HG03064 (cell line): ENCODE results near the gene THYN1.
"Not testable (repeated sequence)": the region's sequence is repeated elsewhere in the genome, so short reads cannot be mapped to it uniquely, and the experiment has no call there.

Experiments used
- ATAC-seq: cut with Tn5 transposase; IDR thresholded peaks from one replicate; pipeline ENCODE4 v1.9.1; 2021; ENCODE audit warnings: low read depth; ENCODE audit not compliant: unreplicated experiment

THYN1 gene

GRCh38 chr11:134253188-134253993, at the start of gene THYN1, which contains the start of gene ACAD8:
TSS of gene THYN1 (minus strand) at chr11:134253352. CDS start at chr11:134252882, 470 bp downstream.
TSS of gene ACAD8 (plus strand) at chr11:134253568. CDS start at chr11:134253601, 33 bp downstream.
- ATAC-seq = peak; percentile 99

DNA sequence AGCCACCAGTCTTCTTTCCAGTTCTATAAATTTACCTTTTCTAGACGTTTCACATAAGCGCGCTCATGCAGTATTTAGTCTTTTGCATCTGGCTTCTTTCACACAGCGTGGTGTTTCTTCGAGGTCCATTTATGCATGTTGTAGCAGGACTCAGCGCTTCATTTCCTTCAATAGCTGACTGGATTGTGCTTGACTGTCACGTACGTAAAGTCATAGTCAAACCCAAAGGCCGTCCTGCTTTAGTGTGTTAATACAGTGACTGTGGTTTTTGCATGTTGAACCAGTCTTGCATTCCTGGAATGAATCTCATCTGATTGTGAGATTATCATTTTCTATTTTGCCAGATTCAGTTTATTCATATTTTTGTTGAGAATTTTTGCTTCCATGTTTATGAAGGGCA, 41.5 kb upstream of the THYN1 start:
- ATAC-seq = no peak

- ATAC-seq = no peak
These were observed 40.3 kb upstream of the THYN1 start for GRCh38 chr11:134293119-134294113.

DNA sequence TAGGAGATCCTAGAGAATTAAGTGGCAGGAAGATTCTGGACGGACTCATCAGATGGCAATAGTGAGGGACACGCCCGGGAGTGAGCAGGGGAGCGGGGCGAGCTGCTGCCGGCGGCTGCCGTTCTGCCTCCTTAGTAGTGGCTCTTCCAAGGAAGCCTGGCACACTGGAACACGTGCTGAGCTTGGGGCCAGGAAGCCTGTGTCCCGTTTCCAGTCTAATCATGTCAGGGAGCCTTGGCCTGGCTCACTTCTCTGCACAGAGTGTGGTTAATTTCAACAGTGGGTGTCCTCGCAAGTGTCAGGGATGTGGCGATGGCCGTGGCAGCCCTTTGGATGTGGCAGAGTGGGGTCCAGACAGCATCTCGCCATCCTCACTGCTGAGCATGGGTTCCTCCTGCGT, 39.5 kb upstream of the THYN1 start:
- ATAC-seq = no peak

DNA sequence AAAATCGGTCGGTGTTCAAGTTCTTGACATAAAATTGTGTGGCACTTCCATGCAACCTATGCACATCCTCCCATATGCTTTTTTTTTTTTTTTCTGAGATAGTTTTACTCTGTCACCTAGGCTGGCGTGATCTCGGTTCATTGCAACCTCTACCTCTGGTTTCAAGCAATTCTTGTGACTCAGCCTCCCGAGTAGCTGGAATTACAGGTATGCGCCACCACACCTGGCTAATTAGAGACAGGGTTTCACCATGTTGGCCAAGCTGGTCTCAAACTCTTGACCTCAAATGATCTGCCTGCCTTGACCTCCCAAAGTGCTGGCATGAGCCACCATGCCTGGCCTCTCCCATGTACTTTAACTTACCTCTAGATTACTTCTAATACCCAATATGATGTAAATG, 38.0 kb upstream of the THYN1 start:
- no peak for ATAC-seq

GRCh38 chr11:134290646-134291045, 37.5 kb upstream of the THYN1 start:
- no peak for ATAC-seq

GRCh38 chr11:134289789-134290188, 36.6 kb upstream of the THYN1 start:
- ATAC-seq = no peak

- ATAC-seq = no peak
These were observed 36.0 kb upstream of the THYN1 start for GRCh38 chr11:134289167-134289566.

GRCh38 chr11:134288486-134288885, 35.3 kb upstream of the THYN1 start:
- ATAC-seq = no peak

- ATAC-seq = no peak
These were observed 34.4 kb upstream of the THYN1 start for GRCh38 chr11:134287561-134287960.

GRCh38 chr11:134284349-134284748, 31.2 kb upstream of the THYN1 start:
- ATAC-seq = not testable (repeated sequence)

DNA sequence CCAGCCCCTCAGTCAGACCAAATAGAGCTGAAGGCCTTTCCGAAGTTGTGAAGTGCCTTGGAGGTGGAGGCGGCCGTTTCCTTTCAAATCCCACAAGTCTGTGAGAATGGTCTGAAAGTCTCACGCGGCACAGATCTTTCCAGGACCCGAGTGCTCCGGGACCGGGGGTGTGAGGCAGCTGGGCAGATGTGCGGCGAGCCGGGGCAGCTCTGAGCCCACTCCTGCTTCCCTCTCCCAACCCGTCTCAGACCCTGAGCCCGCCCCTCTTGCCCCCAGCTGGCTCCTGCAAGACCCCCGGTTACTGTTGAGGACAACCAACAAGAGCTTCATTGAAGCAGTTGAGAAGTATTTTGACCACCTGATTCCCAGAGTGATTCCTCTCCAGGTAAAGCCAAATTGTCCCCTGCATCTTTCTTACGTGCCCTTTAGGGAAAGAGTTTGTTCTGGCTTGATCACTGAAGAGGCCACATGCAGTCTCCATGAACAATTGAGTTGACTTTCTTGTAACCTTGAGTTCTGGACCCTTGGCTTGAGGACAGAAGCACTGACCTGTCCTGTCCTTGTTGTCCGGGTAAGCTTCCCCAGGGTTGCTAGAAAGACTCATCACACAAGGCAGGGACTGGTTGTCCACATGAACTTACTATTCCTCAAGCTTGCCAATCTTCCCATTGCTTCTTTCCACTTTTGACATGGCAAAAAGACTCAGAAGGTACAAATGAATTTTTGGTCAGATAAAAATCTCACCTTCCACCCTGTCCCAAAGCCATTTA, 30.5 kb upstream of the THYN1 start:
- no peak for ATAC-seq

DNA sequence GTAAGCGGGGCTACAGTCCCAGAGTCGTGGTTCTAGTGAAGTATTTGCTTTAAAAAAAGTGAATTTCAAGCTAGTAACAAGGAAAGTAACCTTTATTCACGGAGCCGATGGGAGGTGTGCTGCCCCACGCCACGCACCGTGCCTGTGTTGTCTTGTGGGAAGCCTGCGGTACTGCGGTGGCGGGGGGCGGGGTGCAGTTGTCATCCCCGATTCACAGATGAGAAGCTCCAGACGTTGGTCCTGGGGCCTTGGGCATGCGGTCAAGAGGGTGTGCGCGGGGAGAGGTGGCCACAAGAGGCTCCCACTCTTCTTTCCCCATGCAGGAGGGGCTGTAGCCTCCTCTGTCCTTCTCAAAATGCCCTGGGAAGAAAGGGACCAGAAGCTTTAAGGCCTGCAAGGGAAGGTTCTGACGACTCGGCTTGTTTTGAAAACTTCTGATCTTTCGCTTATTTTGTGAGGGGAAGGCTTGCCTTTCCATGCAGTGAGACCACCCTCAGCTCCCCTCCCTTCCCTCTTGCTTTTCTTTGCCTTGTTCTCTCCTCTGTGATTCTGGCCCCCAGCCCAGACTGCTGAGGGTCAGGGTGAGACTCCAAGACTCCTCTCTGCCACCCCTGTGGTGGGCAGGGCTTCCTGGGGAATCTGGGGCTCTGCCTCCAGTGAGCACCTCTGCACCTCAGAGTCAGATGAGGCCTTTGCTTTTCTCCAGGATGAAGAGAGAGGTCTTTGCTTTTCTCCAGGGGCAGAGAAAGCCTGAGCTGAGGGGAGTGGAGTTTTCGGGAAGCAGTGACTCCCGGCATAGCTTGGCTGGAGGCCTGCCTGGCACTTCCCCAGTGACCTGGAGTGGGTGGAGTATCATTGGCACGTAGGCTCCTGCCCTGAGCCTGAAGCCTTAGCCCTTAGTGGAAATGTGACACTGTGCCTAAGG, 29.2 kb upstream of the THYN1 start:
- no peak for ATAC-seq

DNA sequence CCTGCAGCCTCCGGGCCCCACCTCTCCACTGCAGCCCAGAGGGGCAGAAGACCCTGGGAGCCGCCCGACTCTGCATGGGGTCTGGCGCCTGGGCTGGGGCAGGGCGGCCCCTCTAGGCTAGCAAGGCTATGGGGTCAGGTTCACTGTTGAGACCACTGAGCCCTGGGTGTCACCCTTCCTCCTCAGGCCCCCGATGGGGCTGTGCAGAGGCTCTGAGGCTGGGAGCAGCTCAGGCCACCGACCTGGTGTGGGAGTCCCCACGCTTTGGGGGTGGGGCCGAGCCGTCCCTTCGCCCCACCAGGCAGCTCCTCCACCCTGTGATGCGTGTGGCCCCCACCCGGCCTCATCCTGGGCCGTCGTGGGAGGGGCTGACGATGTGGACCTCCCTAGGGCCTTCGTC, 28.5 kb upstream of the THYN1 start:
- not testable (repeated sequence) for ATAC-seq

GRCh38 chr11:134278356-134278755, 25.2 kb upstream of the THYN1 start:
- ATAC-seq = no peak

DNA sequence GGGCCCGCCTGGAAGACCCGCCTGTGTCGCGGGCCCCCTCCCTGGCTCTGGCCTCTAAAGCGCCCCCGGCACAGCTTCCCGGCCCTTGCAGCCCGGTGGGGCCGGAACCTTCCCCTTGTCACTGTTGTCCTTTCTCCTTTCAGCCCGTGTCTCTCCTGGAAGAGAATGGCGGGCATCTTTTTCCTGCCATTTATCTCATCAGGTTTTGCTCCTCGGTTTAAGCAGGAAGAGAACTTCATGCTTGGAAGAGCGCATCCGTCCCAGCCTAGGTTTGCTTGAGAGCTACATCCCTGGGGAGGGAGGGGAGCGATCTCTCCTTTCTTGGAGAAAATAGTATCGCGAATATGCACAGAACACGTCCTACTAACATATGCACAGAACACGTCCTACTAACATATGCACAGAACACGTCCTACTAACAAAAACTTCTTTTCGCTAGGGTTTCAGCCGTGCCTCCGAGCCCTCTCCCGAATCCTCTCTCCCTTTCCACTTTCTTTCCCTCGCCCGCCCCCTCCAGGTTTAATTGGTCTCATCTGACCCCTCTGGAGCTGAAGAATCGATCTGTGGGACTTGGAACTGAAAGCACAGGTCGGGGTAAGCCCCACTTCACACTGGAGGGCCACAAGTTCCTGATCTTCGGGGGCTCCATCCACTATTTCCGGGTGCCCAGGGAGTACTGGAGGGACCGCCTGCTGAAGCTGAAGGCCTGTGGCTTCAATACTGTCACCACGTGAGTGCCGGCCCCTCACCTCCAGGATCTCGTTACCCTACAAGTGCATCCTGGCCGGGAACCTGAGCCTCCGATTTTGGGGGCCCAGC, 24.2 kb upstream of the THYN1 start:
- ATAC-seq = no peak

GRCh38 chr11:134276396-134277182, 23.4 kb upstream of the THYN1 start:
- no peak for ATAC-seq
